ENCODE measurements around the gene ENAH. TPM values are rescaled to one million over a fixed set of nuclear protein-coding genes. Genes with fewer than 3 reads are reported as not detected.
"Not testable (repeated sequence)": the region's sequence is repeated elsewhere in the genome, so short reads cannot be mapped to it uniquely, and the experiment has no call there.

ENAH gene
- total RNA-seq, 2 experiments from 2014 or later, result not detected

- POLR2A ChIA-PET, result interaction anchor here (0.6 to 0.7 kb wide), 2 partner anchors 14 to 625 kb away, joined by 3 read pairs; no protein-coding TSS in a partner anchor
- Mint-ChIP-seq H3K36me3 (no peaks in the 10 kb centered on the region), H3K9me3 (no peaks in the 10 kb centered on the region), H3K4me1 (peaks cover 15% of the 10 kb centered on the region), H3K4me3 (no peak overlapping the region), H3K27me3 (peaks cover 6% of the 10 kb centered on the region), H3K27ac (no peak overlapping the region)
- ATAC-seq (ENCODE audit: low read depth) (no peak), DNase-seq (no peak)
Observed at GRCh38 chr1:225482421-225482950, 170.4 kb downstream of the ENAH start.

- no peak for DNase-seq
- Mint-ChIP-seq H3K4me3 (no peak overlapping the region), H3K36me3 (no peaks in the 10 kb centered on the region), H3K9me3 (no peaks in the 10 kb centered on the region), H3K27me3 (peaks cover 6% of the 10 kb centered on the region), H3K27ac (no peak overlapping the region), H3K4me1 (peaks cover 23% of the 10 kb centered on the region)
- no peak for ATAC-seq (ENCODE audit: low read depth)
- POLR2A ChIA-PET, result interaction anchor here (1.3 kb wide), 1 partner anchor 14 kb away, joined by 3 read pairs; no protein-coding TSS in a partner anchor
Observed at GRCh38 chr1:225481738-225482137, 171.2 kb downstream of the ENAH start.

DNA sequence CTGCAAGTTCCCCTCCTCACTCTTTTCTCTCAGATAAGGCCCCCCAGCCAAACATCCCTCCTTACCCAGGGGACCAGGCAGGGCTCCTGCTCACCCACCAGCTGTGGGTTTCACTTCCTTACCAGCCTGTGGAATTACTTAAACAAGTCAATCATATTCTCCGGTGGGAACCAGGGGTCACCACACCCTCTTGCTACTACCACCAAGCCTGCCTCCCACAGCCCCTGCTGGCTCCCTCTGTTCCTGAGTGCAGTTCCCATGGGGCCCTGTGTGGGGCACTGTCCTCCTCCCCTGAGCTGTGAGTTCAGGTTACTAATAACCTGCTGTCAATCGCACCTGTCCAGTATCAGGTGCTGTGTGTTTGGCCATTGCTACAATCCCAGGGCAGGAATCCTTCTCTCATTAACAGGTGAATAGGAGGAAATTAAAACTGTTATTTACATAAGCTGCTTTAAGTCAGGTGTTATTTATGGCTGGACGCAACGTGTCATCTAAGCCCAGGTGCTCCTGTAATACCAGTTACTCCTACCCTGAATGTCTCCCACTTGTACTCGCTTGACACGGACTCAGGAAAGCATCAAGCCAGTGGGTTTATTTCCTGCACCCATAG, 172.0 kb downstream of the ENAH start:
- Mint-ChIP-seq H3K4me1 (peaks cover 30% of the 10 kb centered on the region), H3K36me3 (no peaks in the 10 kb centered on the region), H3K4me3 (no peak overlapping the region), H3K27ac (peak overlapping the region; percentile 47), H3K27me3 (peaks cover 3% of the 10 kb centered on the region), H3K9me3 (no peaks in the 10 kb centered on the region)
- POLR2A ChIA-PET, result interaction anchor here (1.1 to 1.3 kb wide), 2 partner anchors 14 to 519 kb away, joined by 3 read pairs; partner anchors contain the start of gene SDE2
- DNase-seq (peak; percentile 73), ATAC-seq (ENCODE audit: low read depth) (peak; percentile 36)

DNA sequence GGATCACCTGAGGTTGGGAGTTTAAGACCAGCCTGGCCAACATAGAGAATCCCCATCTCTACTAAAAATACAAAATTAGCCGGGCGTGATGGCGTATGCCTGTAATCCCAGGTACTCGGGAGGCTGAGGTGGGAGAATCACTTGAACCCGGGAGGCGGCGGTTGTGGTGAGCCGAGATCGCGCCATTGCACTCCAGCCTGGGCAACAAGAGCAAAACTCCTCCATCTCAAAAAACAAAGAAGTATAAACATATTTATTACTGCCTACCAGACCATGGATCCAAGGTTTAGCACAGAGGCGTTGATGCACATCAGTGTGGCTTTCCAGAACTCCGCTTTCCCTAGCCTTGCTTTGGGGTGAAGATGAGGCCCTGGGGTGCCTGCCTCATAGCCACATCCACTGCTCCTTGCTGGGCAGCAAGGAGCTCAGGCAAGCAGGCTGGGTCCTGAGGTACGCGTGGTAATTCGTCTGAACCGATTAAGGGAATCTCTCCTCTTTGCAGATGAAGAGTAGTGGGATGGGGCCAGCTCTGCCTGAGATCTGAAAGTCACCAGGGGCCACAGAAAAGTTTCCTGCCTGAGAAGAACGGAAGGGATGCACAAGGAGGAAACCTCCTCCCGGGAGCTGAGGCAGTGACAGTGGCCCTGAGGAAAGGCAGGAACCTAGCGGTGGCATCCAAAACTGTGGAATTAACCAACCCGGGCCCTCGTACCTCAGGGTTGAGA, 172.8 kb downstream of the ENAH start:
- POLR2A ChIA-PET, result interaction anchor here (1.1 to 1.3 kb wide), 2 partner anchors 13 to 519 kb away, joined by 3 read pairs; partner anchors contain the start of gene SDE2
- DNase-seq (no peak), ATAC-seq (ENCODE audit: low read depth) (no peak)
- peaks cover 31% of the 10 kb centered on the region for H3K4me1 Mint-ChIP-seq
- no peak overlapping the region for H3K4me3 Mint-ChIP-seq
- H3K9me3 Mint-ChIP-seq, result no peaks in the 10 kb centered on the region
- H3K27ac Mint-ChIP-seq, result no peak overlapping the region
- H3K27me3 Mint-ChIP-seq, result peaks cover 3% of the 10 kb centered on the region
- H3K36me3 Mint-ChIP-seq, result no peaks in the 10 kb centered on the region

- peaks cover 31% of the 10 kb centered on the region for H3K4me1 Mint-ChIP-seq
- peaks cover 3% of the 10 kb centered on the region for H3K27me3 Mint-ChIP-seq
- no peaks in the 10 kb centered on the region for H3K9me3 Mint-ChIP-seq
- H3K36me3 Mint-ChIP-seq, result no peaks in the 10 kb centered on the region
- no peak overlapping the region for H3K4me3 Mint-ChIP-seq
- ATAC-seq (ENCODE audit: low read depth) (no peak), DNase-seq (no peak)
- POLR2A ChIA-PET, result no interaction called here
- H3K27ac Mint-ChIP-seq, result no peak overlapping the region
Observed at GRCh38 chr1:225479341-225479740, 173.6 kb downstream of the ENAH start.

DNA sequence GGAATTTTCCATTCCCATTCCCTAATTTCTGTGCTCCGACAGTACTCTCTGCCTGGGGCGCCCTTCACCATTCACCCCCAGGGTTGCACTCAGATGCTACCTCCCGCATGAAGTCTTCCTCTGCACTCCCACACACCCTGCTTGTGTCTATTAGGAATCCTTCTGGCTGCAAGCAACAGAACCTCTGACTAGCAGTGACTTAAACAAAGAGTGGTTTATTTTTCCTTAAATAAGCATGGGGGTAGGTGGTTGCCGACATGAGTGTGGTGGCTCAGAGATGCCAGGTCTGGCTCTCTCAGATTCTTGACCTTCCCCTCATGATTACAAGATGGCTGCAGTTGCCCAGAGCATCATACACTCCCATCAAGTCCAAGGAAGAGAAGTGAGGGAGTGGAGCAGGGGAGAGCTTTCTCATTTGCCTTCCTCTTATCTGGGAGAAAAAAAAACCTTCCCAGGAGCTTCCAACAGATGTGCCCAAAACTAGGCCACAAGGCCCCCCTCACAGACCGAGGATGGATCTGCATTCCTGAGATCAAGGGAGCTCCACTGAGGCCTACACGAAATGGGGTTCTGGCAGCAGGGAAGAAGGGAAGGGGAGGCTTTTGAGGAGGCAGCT, 175.5 kb downstream of the ENAH start:
- H3K27me3 Mint-ChIP-seq, result peaks cover 3% of the 10 kb centered on the region
- POLR2A ChIA-PET, result interaction anchor here (0.6 to 2.3 kb wide), 10 partner anchors 10 to 832 kb away, joined by 3 to 17 read pairs (median 4); partner anchors contain the start of genes H3-3A, LBR, SDE2 and SRP9

GRCh38 chr1:225476538-225476988, 176.4 kb downstream of the ENAH start:
- Mint-ChIP-seq H3K27me3 (peaks cover 3% of the 10 kb centered on the region), H3K27ac (peak overlapping the region; percentile 81), H3K4me3 (peak overlapping the region; percentile 47), H3K9me3 (peaks cover 1% of the 10 kb centered on the region), H3K4me1 (peaks cover 40% of the 10 kb centered on the region), H3K36me3 (no peaks in the 10 kb centered on the region)
- ATAC-seq (ENCODE audit: low read depth), result peak; percentile 28
- DNase-seq, result no peak
- POLR2A ChIA-PET, result interaction anchor here (1.0 to 2.3 kb wide), 5 partner anchors 9 to 586 kb away, joined by 3 to 14 read pairs (median 5); partner anchors contain the start of genes H3-3A, PYCR2 and SRP9

More for the DNA sequence above, 175.5 kb downstream of the ENAH start:
- no peak for ATAC-seq (ENCODE audit: low read depth)
- H3K27ac Mint-ChIP-seq, result peak overlapping the region; percentile 81
- DNase-seq, result no peak
- no peaks in the 10 kb centered on the region for H3K36me3 Mint-ChIP-seq
- peaks cover 40% of the 10 kb centered on the region for H3K4me1 Mint-ChIP-seq
- peaks cover 1% of the 10 kb centered on the region for H3K9me3 Mint-ChIP-seq
- peak overlapping the region; percentile 47 for H3K4me3 Mint-ChIP-seq

GRCh38 chr1:225476100-225476511, 176.8 kb downstream of the ENAH start:
- Mint-ChIP-seq H3K4me3 (no peak overlapping the region), H3K27me3 (peaks cover 3% of the 10 kb centered on the region), H3K36me3 (no peaks in the 10 kb centered on the region), H3K4me1 (peaks cover 40% of the 10 kb centered on the region), H3K27ac (peak overlapping the region; percentile 81), H3K9me3 (peaks cover 1% of the 10 kb centered on the region)
- POLR2A ChIA-PET, result interaction anchor here (1.0 to 2.3 kb wide), 4 partner anchors 8 to 453 kb away, joined by 3 to 14 read pairs (median 6); partner anchors contain the start of genes PYCR2 and SRP9
- no peak for DNase-seq
- no peak for ATAC-seq (ENCODE audit: low read depth)

DNA sequence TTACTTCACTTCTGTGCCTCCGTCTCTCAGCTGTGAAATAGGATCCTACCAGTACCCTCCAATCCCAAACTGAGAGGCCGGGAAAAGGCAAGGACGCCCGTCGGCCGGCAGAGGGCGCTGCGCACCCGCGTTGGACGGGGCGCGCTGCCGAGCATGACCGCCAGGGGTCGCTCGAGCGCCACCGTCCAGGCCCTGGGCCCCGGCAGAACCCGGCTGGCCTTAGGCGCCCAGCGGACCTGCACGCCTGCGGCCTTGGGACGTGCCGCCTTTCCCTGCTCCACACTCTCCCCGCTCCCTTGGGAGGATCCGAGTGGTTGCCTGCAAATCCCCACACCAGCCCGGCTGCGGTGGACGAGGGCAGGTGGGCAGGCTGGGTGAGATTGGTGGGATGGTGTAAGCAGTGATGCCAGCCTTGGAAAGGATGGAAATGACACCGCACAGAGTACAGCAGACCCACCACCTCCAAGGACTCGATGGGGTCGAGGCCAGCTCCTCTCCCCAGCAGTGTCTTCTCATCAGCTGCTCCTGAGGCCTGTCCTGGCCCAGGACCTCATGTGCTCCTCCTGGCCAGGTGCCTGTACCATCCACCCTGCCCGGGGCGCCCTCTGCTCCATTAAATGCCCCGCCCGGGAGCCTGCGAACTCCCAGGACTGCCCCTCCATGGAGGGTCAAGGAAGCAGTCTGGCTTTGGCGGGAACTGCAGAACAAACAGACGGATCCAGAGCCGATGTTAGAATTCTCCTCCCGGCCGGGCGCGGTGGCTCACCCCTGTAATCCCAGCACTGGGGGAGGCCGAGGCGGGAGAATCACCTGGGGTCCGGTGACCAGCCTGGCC, 177.7 kb downstream of the ENAH start:
- Mint-ChIP-seq H3K4me3 (no peak overlapping the region), H3K27me3 (no peaks in the 10 kb centered on the region), H3K9me3 (peaks cover 1% of the 10 kb centered on the region), H3K36me3 (no peaks in the 10 kb centered on the region), H3K27ac (no peak overlapping the region), H3K4me1 (peaks cover 36% of the 10 kb centered on the region)
- POLR2A ChIA-PET, result interaction anchor here (0.7 to 1.1 kb wide), 2 partner anchors 302 to 449 kb away, joined by 3 read pairs; partner anchors contain the start of gene PYCR2
- DNase-seq (peak; percentile 91), ATAC-seq (ENCODE audit: low read depth) (peak; percentile 59)

DNA sequence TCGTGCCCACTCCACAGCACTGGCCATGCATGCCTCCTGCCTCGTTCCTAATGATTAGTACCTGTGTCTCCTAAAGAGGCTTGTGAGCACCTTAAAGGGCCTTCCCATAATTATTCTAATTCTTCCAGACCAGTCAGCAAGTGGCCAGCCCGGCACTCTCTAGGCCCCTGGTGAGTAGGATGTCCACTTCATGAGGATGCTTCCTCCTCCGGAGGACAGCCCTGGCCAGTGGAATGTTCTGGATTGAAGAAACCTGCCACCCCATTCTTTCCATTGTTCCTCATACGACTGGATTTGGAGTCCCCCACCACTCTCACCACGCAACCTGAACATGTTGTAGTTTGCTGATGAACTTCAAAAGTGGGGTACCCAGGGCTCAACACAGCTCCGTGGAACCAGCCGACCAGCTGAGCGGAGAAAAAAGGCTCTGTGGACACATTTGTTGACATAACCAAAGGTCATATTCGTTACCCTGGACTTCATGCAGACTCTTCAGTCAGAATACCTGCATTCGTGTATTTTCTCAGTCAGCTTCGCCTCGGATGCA, 178.4 kb downstream of the ENAH start:
- H3K4me1 Mint-ChIP-seq, result peaks cover 35% of the 10 kb centered on the region
- no peak overlapping the region for H3K27ac Mint-ChIP-seq
- DNase-seq, result no peak
- H3K36me3 Mint-ChIP-seq, result no peaks in the 10 kb centered on the region
- ATAC-seq (ENCODE audit: low read depth), result no peak
- H3K9me3 Mint-ChIP-seq, result peaks cover 1% of the 10 kb centered on the region
- POLR2A ChIA-PET, result interaction anchor here (0.7 to 1.1 kb wide), 2 partner anchors 303 to 449 kb away, joined by 3 read pairs; partner anchors contain the start of gene PYCR2
- no peak overlapping the region for H3K4me3 Mint-ChIP-seq
- H3K27me3 Mint-ChIP-seq, result no peaks in the 10 kb centered on the region

DNA sequence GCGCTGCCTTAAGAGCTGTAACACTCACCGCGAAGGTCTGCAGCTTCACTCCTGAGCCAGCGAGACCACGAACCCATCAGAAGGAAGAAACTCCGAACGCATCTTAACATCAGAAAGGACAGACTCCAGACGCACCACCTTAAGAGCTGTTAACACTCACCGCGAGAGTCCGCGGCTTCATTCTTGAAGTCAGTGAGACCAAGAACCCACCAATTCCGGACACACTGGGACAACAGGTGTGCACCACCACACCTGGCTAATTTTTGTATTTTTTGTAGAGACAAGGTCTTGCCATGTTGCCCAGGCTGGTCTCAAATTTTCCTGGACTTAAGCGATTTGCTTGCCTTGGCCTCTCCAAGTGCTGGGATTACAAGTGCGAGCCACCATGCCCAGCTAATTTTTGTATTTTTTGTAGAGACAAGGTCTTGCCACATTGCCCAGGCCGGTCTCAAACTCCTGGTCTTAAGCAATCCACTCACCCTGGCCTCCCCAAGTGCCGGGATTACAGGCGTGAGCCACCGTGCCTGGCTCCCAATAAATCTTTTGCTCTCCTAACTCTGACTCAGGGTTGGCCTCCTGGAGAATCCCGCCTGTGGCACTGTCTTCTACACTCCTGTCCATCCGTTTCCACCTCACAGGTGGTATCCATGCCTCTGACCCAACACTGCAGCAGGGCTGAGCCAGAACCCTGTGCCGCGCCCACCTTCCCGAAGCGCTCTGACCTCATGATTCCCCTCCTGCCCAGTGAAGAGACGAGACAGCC, 179.1 kb downstream of the ENAH start:
- POLR2A ChIA-PET, result interaction anchor here (0.8 to 1.4 kb wide), 6 partner anchors 45 to 588 kb away, joined by 3 to 5 read pairs (median 4); partner anchors contain the start of genes H3-3A, PYCR2, SRP9 and TMEM63A
- peak overlapping the region; percentile 47 for H3K4me3 Mint-ChIP-seq
- H3K9me3 Mint-ChIP-seq; DNase-seq; H3K36me3 Mint-ChIP-seq; H3K27me3 Mint-ChIP-seq; ATAC-seq (ENCODE audit: low read depth): not testable (repeated sequence)
- peak overlapping the region; percentile 75 for H3K27ac Mint-ChIP-seq
- H3K4me1 Mint-ChIP-seq, result peaks cover 37% of the 10 kb centered on the region

All from activated naive CD8-positive, alpha-beta T cell treated with anti-CD3 and anti-CD28 coated beads, Interleukin-2, amount 10 ng/mL, durations not matched to agents 7 days and 5 days (primary cell).